ENCODE data around the gene EIF4G1. TPM values are rescaled to one million over a fixed set of nuclear protein-coding genes. Genes with fewer than 3 reads are reported as not detected.

The EIF4G1 gene
- total and polyA plus RNA-seq, 10 of the 15 experiments (the other 5 are each of a cell fraction or from before 2014, with no cell fraction given): 5.7 to 462 (median 237) TPM

GRCh38 chr3:184366619-184367289 lies 52.3 kb downstream of the EIF4G1 start (continued):
- TF ChIP-seq E4F1 (IDR thresholded peaks at IDR 0.05; ENCODE audit: borderline replicate concordance, partially characterized antibody) (no peak), BRCA1 (IDR thresholded peaks at IDR 0.05; ENCODE audit: low read depth, low read length) (no peak), ZNF274 (IDR thresholded peaks at IDR 0.05; ENCODE audit: insufficient read depth, insufficient read length) (no peak), CEBPB (IDR thresholded peaks at IDR 0.05; ENCODE audit: borderline replicate concordance in 1 of 2, low read depth in 2 of 2, low read length in 2 of 2) (no peak), TARDBP (IDR thresholded peaks at IDR 0.05; ENCODE audit: borderline replicate concordance) (no peak)

- H3K4me2 ChIP-seq (ENCODE audit: control insufficient read depth, insufficient read depth): no peak overlapping the region
- ChIA-PET RAD21 (ENCODE audit: unreplicated experiment) (no interaction called here), POLR2A (no interaction called here), CTCF (no interaction called here), SMC1A (ENCODE audit: uncharacterized antibody, unreplicated experiment) (no interaction called here)
- H3K4me1 ChIP-seq (ENCODE audit: control insufficient read depth, insufficient read depth, low read length): 0 out of 2 replicates have a peak, but pooled peaks cover 3% of the 10 kb centered on the region
- intact Hi-C loops (cut with micrococcal nuclease; ENCODE audit: unreplicated experiment) (no loop called here), in situ Hi-C loops (cut with MboI) (no loop called here)
- no peaks in the 10 kb centered on the region for H3K9me3 ChIP-seq (replicated peaks; ENCODE audit: control insufficient read depth, insufficient read depth, low read length)
- no peak overlapping the region for H2AFZ ChIP-seq (ENCODE audit: control insufficient read depth, low read depth, low read length)
- DNase-seq (ENCODE audit: low read depth, low spot score) (no peak), FAIRE-seq (no peak), ATAC-seq (no peak)
- H3K27ac ChIP-seq (ENCODE audit: control insufficient read depth, insufficient read depth): no peak overlapping the region
- no peak overlapping the region for H3K9ac ChIP-seq (ENCODE audit: control insufficient read depth, insufficient read depth, low read length)
- no peak overlapping the region for H3K4me3 ChIP-seq
- H3K79me2 ChIP-seq (ENCODE audit: control insufficient read depth, insufficient read depth, low read length): peaks cover 20% of the 10 kb centered on the region
- 0 out of 4 replicates have a peak, but pooled peaks cover 0 to 2% of the 10 kb centered on the region in 2 experiments for H3K27me3 ChIP-seq (replicated peaks in 1 of 2; ENCODE audit: control insufficient read depth in 2 of 2, insufficient read depth in 2 of 2, low read length in 1 of 2)
- H4K20me1 ChIP-seq (ENCODE audit: control insufficient read depth, insufficient read depth): no peaks in the 10 kb centered on the region
- no peak for TF ChIP-seq YBX1 (IDR thresholded peaks at IDR 0.05)
- TF ChIP-seq BMI1 (IDR thresholded peaks at IDR 0.05; ENCODE audit: borderline replicate concordance): no peak
- no peak for TF ChIP-seq ELK1 (IDR thresholded peaks at IDR 0.05; ENCODE audit: low read depth, low read length)
- no peak for TF ChIP-seq GATAD2B (conservative IDR thresholded peaks at IDR 0.05; ENCODE audit: low read depth)
- no peak for TF ChIP-seq RELB (IDR thresholded peaks at IDR 0.05; ENCODE audit: low read depth)
- peaks cover 2 to 5% of the 10 kb centered on the region in 2 experiments; a peak in 2 of 4 replicates for H3K36me3 ChIP-seq (ENCODE audit: control insufficient read depth in 2 of 2, insufficient read depth in 2 of 2, low read length in 1 of 2)
- BruUV-seq (replicated peaks): no TSS peak
- WGBS (ENCODE audit: insufficient coverage, insufficient replicate concordance, low lambda C conversion rate, missing lambda C conversion rate): 98% methylated on average over 9 of the region's 9 CpGs
Measured at GRCh38 chr3:184368116-184368515, 53.7 kb downstream of the EIF4G1 start.
